Heart right ventricle (tissue), 16 donors: Measurements from ENCODE around the gene ATP1A2. TPM values are rescaled to one million over a fixed set of nuclear protein-coding genes. Genes with fewer than 3 reads are reported as not detected.
A peak's percentile ranks its signal among the peaks of the same experiment; 100 is the strongest.
"Not testable (repeated sequence)": the region's sequence is repeated elsewhere in the genome, so short reads cannot be mapped to it uniquely, and the experiment has no call there.

Source experiments
- ATAC-seq, 8 donors: fragments of 200-7000 bp; cut with Tn5 transposase; one replicate each; pipeline ENCODE4 v1.9.1; 2020; ENCODE audit warnings: mild to moderate bottlenecking in 8 of 8, moderate library complexity in 8 of 8, moderate number of reproducible peaks in 1 of 8
- DNase-seq, 2 donors: peaks; one replicate each; pipeline ENCODE4 v3.0.0-alpha.2; 2020
- H3K27ac ChIP-seq, 10 donors: fragments of 200-600 bp; sonication (generic) in 2 of 10; one replicate each; pipeline versions ENCODE4 v1.5.0 to v1.8.0; 2020 to 2022; ENCODE audit warnings: mild to moderate bottlenecking in 3 of 10
- H3K27me3 ChIP-seq, 7 donors: fragments of 200-600 bp; one replicate each; pipeline ENCODE4 v1.8.0; 2021 to 2022; ENCODE audit warnings: mild to moderate bottlenecking in 2 of 7
- H3K36me3 ChIP-seq, 9 donors: fragments of 200-600 bp; sonication (generic) in 1 of 9; one replicate each; pipeline versions ENCODE4 v1.5.0 to v1.8.0; 2020 to 2022; ENCODE audit warnings: mild to moderate bottlenecking in 2 of 9
- H3K4me1 ChIP-seq, 9 donors: fragments of 200-600 bp; sonication (generic) in 1 of 9; one replicate each; pipeline versions ENCODE4 v1.5.0 to v1.8.0; 2020 to 2022; ENCODE audit warnings: mild to moderate bottlenecking in 4 of 9
- H3K4me3 ChIP-seq, 10 donors: fragments of 200-600 bp; sonication (generic) in 2 of 10; one replicate each; pipeline versions ENCODE4 v1.5.0 to v1.8.0; 2020 to 2022; ENCODE audit warnings: mild to moderate bottlenecking in 7 of 10, moderate library complexity in 2 of 10
- H3K9me3 ChIP-seq, 11 donors: fragments of 200-600 bp in 10 of 11; sonication (generic) in 2 of 11; one replicate each; pipeline versions ENCODE4 v1.5.0 to v1.8.0; 2013 to 2022; ENCODE audit warnings: mild to moderate bottlenecking in 2 of 11, control low read depth in 1 of 11, moderate library complexity in 1 of 11
- CTCF ChIP-seq, 9 donors: fragments of 200-600 bp; sonication (generic) in 2 of 9; IDR thresholded peaks; one replicate each; pipeline versions ENCODE4 v1.5.0 to v1.8.0; 2021 to 2022; ENCODE audit warnings: antibody characterized with exemption in 9 of 9, mild to moderate bottlenecking in 5 of 9, moderate library complexity in 1 of 9
- whole genome bisulfite sequencing, 2 donors: extraction: QIAGEN DNeasy Blood & Tissue Kit; methylation state at CpG; one replicate each; pipeline ENCODE4 v1.1.7; 2013; ENCODE audit warnings: inconsistent platforms in 1 of 2; 5-methylcytosine and 5-hydroxymethylcytosine counted together
- intact Hi-C, 10 donors: fragments of 100-400 bp; cut with DNase I; formaldehyde crosslinking; loops; one replicate each; pipeline versions ENCODE4 v1.11.1 to v1.14.2; 2022
- polyA plus RNA-seq, 2 donors: library from polyadenylated mRNA; stranded (reverse); fragments of 200-250 nt; gene quantifications; one replicate each; pipeline ENCODE4 v1.2.3, GENCODE V29; 2013
- total RNA-seq, 10 donors: library from RNA; stranded (reverse); fragmentation: NEBNext Ultra II Directional in 3 of 10; extraction: Animal tissue kit (Norgen Biotek cat#: 25700) in 3 of 10; gene quantifications; one replicate each; pipeline versions ENCODE4 v1.2.1 to v1.2.4, GENCODE V29; 2021 to 2023
- donor health status: Arrhythmogenic right ventricular cardiomyopathy.
- donor health status: ischemic (EF 13 %, LVEDD 7.1; RV severe dilation, severe dysfunction).
- donor health status: healthy with polysubstance abuse.
- donor health status: DM: no; HTN: yes; CAD: no.
- donor health status: DM: no; HTN: no; CAD: no.
- donor health status: ischemic (EF 25% LVEDD 6.9; RV normal size, moderate dysfunction).
- donor health status: ischemic (EF 25% LVEDD 5.7; RV mildly dilated, moderate dysfunction).
- donor health status: healthy.
- donor health status: DM: yes; HTN: yes; CAD: no.
- donor health status: Ischemic cardiomyopathy.
- donor health status: ischemic (EF 35%, LVEDD 5.7; RV mildly dilated, moderate dysfunction).
- donor health status: nonischemic (EF 11% LVEDD 7.7; RV severe dilation, severe dysfunction).
- donor health status: DM: yes; HTN: yes; CAD: no.
- donor health status: PGD.
- donor health status: ischemic (EF 29% LVEDD 5.4; RV normal size, mild dysfunction).
- donor health status: nonischemic (EF 23%, LVEDD 6.1; RV moderate dilation, normal function).

Gene ATP1A2
- total and polyA plus RNA-seq, 12 donors, result 14.2 to 342 (median 190) TPM

DNA sequence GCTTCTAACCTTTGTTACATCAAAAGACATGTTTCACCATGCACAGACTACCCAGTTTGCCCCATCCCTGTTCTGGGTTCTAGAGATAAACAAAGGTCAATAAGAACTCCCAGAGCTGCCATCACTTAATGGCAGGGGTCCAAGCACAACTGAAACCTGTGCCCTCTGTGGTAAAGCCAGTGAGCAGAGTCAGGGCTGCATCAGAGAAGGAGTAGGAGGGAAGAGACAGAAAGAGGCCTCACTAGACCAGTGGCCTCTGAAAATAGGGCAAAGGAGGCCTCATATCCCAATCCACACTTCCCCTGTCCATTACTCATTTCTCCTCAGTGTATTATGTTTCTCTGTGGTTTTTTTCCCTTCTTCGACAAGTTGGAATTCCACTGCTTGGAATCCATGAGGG is 10.2 kb downstream of the ATP1A2 start:
- WGBS, 2 donors, result 84 to 89% methylated on average over 1 of the region's 1 CpG
- Histone ChIP-seq H3K4me3 (no peak overlapping the region), H3K36me3 (peaks cover 0 to 98% (median 4%) of the 10 kb centered on the region in 9 donors), H3K27me3 (no peaks in the 10 kb centered on the region), H3K27ac (peak overlapping the region in 8 of 10 donors; percentile 37 to 82 (median 76)), H3K4me1 (peaks cover 0 to 91% (median 50%) of the 10 kb centered on the region in 9 donors), H3K9me3 (no peaks in the 10 kb centered on the region)
- ATAC-seq (peak in 2 of 8 donors; percentile 8 to 28), DNase-seq (no peak)
- intact Hi-C loops, result no loop called here
- TF ChIP-seq CTCF (IDR thresholded peaks at IDR 0.05), result no peak

DNA sequence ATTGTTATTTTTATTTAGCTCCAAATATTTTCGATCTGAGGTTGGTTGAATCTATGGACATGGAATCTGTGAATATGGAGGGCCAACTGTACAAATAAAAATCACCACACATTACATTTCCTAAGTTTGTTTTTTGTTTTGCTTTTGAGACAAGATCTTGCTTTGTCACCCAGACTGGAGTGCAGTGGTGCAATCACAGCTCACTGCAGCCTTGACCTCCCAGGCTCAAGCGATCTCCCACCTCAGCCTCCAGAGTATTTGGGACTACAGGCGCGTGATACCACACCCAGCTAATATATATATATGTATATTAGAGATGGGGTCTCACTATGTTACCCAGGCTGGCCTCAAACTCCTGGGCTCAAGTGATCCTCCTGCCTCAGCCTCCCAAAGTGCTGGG is 10.8 kb downstream of the ATP1A2 start:
- Histone ChIP-seq H3K4me1 (peaks cover 0 to 92% (median 55%) of the 10 kb centered on the region in 9 donors), H3K27ac (peak overlapping the region in 5 of 10 donors; percentile 61 to 88 (median 79))

DNA sequence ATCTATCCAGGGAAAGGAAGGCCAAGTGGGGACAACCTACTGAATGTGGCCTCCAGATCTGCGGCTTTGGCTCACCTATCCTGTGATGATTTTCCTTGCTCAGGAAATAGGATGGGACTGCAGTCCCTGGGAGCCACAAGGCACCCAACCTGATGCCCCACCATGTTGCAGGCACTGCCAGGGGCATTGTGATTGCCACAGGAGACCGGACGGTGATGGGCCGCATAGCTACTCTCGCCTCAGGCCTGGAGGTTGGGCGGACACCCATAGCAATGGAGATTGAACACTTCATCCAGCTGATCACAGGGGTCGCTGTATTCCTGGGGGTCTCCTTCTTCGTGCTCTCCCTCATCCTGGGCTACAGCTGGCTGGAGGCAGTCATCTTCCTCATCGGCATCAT is 11.8 kb downstream of the ATP1A2 start:
- Histone ChIP-seq H3K4me1 (peaks cover 0 to 98% (median 59%) of the 10 kb centered on the region in 9 donors), H3K4me3 (no peak overlapping the region), H3K27ac (peak overlapping the region in 9 of 10 donors; percentile 3 to 88 (median 70)), H3K27me3 (no peaks in the 10 kb centered on the region), H3K36me3 (peaks cover 0 to 92% (median 4%) of the 10 kb centered on the region in 9 donors), H3K9me3 (no peaks in the 10 kb centered on the region)
- DNase-seq (no peak), ATAC-seq (no peak)
- intact Hi-C loops, result no loop called here
- TF ChIP-seq CTCF (IDR thresholded peaks at IDR 0.05), result no peak
- 95 to 96% methylated on average over 9 of the region's 9 CpGs for WGBS, 2 donors

More for the DNA sequence above, 10.8 kb downstream of the ATP1A2 start:
- H3K9me3 ChIP-seq, intact Hi-C loops, DNase-seq, H3K27me3 ChIP-seq, ATAC-seq, H3K4me3 ChIP-seq: not testable (repeated sequence)
- peaks cover 0 to 98% (median 4%) of the 10 kb centered on the region in 9 donors for H3K36me3 ChIP-seq
- WGBS, 2 donors, result 68 to 80% methylated on average over 4 of the region's 4 CpGs

DNA sequence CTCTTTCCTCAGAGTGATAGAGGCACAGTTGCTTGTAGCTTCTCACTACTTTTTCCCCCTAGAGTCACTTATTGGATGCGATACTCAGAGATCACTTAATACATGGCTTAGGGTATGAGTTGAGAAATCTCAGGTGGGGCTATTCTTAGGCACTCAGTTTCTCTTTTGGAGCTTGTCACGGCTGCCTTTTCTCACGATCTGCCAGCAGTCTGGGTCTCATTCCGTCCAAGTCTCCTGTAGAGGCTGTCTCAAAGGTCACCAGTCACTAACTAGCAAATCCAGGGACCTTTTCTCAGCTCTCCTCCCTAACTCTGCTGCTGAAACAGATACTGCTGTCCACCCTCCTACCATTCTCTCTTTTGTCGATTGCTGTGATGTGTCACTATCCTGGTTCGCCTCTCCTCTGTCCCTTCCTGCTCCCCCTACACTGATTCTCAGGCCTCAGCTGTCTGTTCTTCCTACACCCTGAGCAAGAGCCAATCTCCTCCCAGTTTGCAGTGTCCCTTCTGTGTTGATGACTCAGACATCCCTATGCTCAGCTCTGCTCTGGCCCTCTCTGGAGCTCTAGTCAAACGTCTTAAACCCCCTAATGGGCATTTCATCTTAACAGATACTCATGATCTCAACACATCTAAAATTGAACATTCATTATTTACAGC is 12.4 kb downstream of the ATP1A2 start:
- H3K36me3 ChIP-seq, result peaks cover 0 to 91% (median 4%) of the 10 kb centered on the region in 9 donors
- DNase-seq (peak in 1 of 2 donors; percentile 33), ATAC-seq (peak in 6 of 8 donors; percentile 6 to 75 (median 50))
- no peak for TF ChIP-seq CTCF (IDR thresholded peaks at IDR 0.05)
- H3K27ac ChIP-seq, result peak overlapping the region; percentile 12 to 88 (median 70)
- H3K27me3 ChIP-seq, result no peaks in the 10 kb centered on the region
- 43 to 56% methylated on average over 7 of the region's 7 CpGs for WGBS, 2 donors
- H3K9me3 ChIP-seq, result no peaks in the 10 kb centered on the region
- H3K4me3 ChIP-seq, result no peak overlapping the region
- intact Hi-C loops, result no loop called here
- peaks cover 0 to 98% (median 58%) of the 10 kb centered on the region in 9 donors for H3K4me1 ChIP-seq

DNA sequence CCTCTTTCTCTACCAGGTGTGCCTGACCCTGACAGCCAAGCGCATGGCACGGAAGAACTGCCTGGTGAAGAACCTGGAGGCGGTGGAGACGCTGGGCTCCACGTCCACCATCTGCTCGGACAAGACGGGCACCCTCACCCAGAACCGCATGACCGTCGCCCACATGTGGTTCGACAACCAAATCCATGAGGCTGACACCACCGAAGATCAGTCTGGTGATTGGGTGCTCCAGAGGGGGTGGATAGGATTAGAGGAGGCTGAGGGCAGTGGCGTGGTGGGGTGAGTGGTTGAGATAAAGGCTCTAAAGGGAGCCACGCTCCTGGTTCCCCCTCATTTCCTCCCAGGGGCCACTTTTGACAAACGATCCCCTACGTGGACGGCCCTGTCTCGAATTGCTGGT is 13.1 kb downstream of the ATP1A2 start:
- H3K27ac ChIP-seq, result peak overlapping the region; percentile 37 to 88 (median 70)
- DNase-seq, result no peak
- no peak for TF ChIP-seq CTCF (IDR thresholded peaks at IDR 0.05)
- 78 to 89% methylated on average over 18 of the region's 18 CpGs for WGBS, 2 donors
- H3K36me3 ChIP-seq, result peaks cover 0 to 91% (median 4%) of the 10 kb centered on the region in 9 donors
- H3K4me1 ChIP-seq, result peaks cover 0 to 92% (median 52%) of the 10 kb centered on the region in 9 donors
- H3K27me3 ChIP-seq, result no peaks in the 10 kb centered on the region
- ATAC-seq, result no peak
- H3K4me3 ChIP-seq, result no peak overlapping the region
- intact Hi-C loops, result no loop called here
- no peaks in the 10 kb centered on the region for H3K9me3 ChIP-seq
